HEK293 (cell line): ENCODE measurements around the gene CRACR2A.

Source experiments
- CTCF ChIA-PET: fragments of 350-600 bp; formaldehyde crosslinking; extraction: SDS; loops from one replicate; lab custom pipeline; 2021; ENCODE audit warnings: antibody characterized with exemption; lab: Yijun Ruan, JAX
- POLR2A ChIA-PET: fragments of 300-600 bp; formaldehyde crosslinking; extraction: SDS; loops from one replicate; lab custom pipeline; 2020; ENCODE audit warnings: antibody characterized with exemption, inconsistent platforms; lab: Yijun Ruan, JAX
- H3K27ac ChIP-seq: fragments of 200-500 bp; sonication (Bioruptor generic); 2 replicates; pipeline ENCODE4 v1.5.1; 2014; ENCODE audit warnings: low read depth, low read length, control low read depth, inconsistent platforms; ENCODE audit errors: extremely low read depth
- H3K36me3 ChIP-seq, 2 experiments: fragments of 200-500 bp in 1 of 2; sonication (Bioruptor generic) in 1 of 2; 1 replicate in 1 of 2; 2 replicates in 1 of 2; pipeline ENCODE4 v1.5.1; 2014 to 2017; ENCODE audit warnings: inconsistent platforms in 2 of 2, low read length in 2 of 2; ENCODE audit not compliant: control insufficient read depth in 2 of 2, insufficient read depth in 1 of 2
- H3K4me1 ChIP-seq: fragments of 200-500 bp; sonication (Bioruptor generic); 2 replicates; pipeline ENCODE4 v1.5.1; 2014; ENCODE audit warnings: mild to moderate bottlenecking, low read length, inconsistent platforms; ENCODE audit not compliant: control insufficient read depth, insufficient read depth
- H3K4me3 ChIP-seq: 2 replicates; pipeline ENCODE4 v1.5.1; 2011; ENCODE audit warnings: low read depth, mild to moderate bottlenecking, control low read depth, low read length, moderate library complexity
- H3K9me3 ChIP-seq: fragments of 200-500 bp; sonication (Bioruptor generic); 2 replicates; pipeline ENCODE4 v1.5.1; 2014; ENCODE audit warnings: low read depth, low read length, inconsistent platforms; ENCODE audit not compliant: control insufficient read depth, insufficient read depth
- BCL11A ChIP-seq: fragments of 450-650 bp; formaldehyde crosslinking; IDR thresholded peaks from 2 replicates; pipeline ENCODE4 v1.5.1; 2016; ENCODE audit warnings: low read depth, missing biosample characterization, missing genetic modification characterization
- CTCF ChIP-seq: fragments of 450-650 bp; formaldehyde crosslinking; IDR thresholded peaks from 2 replicates; pipeline ENCODE4 v1.5.1; 2016; ENCODE audit warnings: missing biosample characterization, missing genetic modification characterization
- KLF7 ChIP-seq: fragments of 450-650 bp; formaldehyde crosslinking; IDR thresholded peaks from 2 replicates; pipeline ENCODE4 v1.5.1; 2016; ENCODE audit warnings: missing biosample characterization, missing genetic modification characterization, borderline replicate concordance
- REPIN1 ChIP-seq: fragments of 450-650 bp; formaldehyde crosslinking; IDR thresholded peaks from 2 replicates; pipeline ENCODE4 v1.5.1; 2017; ENCODE audit warnings: missing biosample characterization, missing genetic modification characterization, low read depth
- SCRT2 ChIP-seq: fragments of 450-650 bp; formaldehyde crosslinking; IDR thresholded peaks from 2 replicates; pipeline ENCODE4 v1.5.1; 2016; ENCODE audit warnings: missing biosample characterization, missing genetic modification characterization
- SP2 ChIP-seq: fragments of 450-650 bp; formaldehyde crosslinking; IDR thresholded peaks from 2 replicates; pipeline ENCODE4 v1.5.1; 2016; ENCODE audit warnings: missing biosample characterization, missing genetic modification characterization
- ZBTB6 ChIP-seq: fragments of 450-650 bp; formaldehyde crosslinking; IDR thresholded peaks from 2 replicates; pipeline ENCODE4 v1.5.1; 2017; ENCODE audit warnings: missing biosample characterization, missing genetic modification characterization
- ZNF114 ChIP-seq: fragments of 450-650 bp; formaldehyde crosslinking; IDR thresholded peaks from 2 replicates; pipeline ENCODE4 v1.5.0; 2017; ENCODE audit warnings: missing biosample characterization, missing genetic modification characterization
- ZNF138 ChIP-seq: fragments of 450-650 bp; formaldehyde crosslinking; IDR thresholded peaks from 2 replicates; pipeline ENCODE4 v1.5.1; 2016; ENCODE audit warnings: missing biosample characterization, missing genetic modification characterization, borderline replicate concordance
- ZNF223 ChIP-seq: fragments of 450-650 bp; formaldehyde crosslinking; IDR thresholded peaks from 2 replicates; pipeline ENCODE4 v1.5.1; 2016; ENCODE audit warnings: missing biosample characterization, missing genetic modification characterization
- ZNF292 ChIP-seq: fragments of 450-650 bp; formaldehyde crosslinking; IDR thresholded peaks from 2 replicates; pipeline ENCODE4 v1.5.1; 2016; ENCODE audit warnings: low read depth, missing biosample characterization, missing genetic modification characterization, borderline replicate concordance
- ZNF302 ChIP-seq: fragments of 450-650 bp; formaldehyde crosslinking; IDR thresholded peaks from 2 replicates; pipeline ENCODE4 v1.5.1; 2016; ENCODE audit warnings: missing biosample characterization, missing genetic modification characterization, low read depth
- ZNF362 ChIP-seq: fragments of 450-650 bp; formaldehyde crosslinking; IDR thresholded peaks from 2 replicates; pipeline ENCODE4 v1.5.1; 2016; ENCODE audit warnings: missing biosample characterization, missing genetic modification characterization
- ZNF521 ChIP-seq: fragments of 450-650 bp; formaldehyde crosslinking; IDR thresholded peaks from 2 replicates; pipeline ENCODE4 v1.5.1; 2017; ENCODE audit warnings: missing biosample characterization, mild to moderate bottlenecking, missing genetic modification characterization
- ZNF777 ChIP-seq: fragments of 450-650 bp; formaldehyde crosslinking; IDR thresholded peaks from 2 replicates; pipeline ENCODE4 v1.5.1; 2017; ENCODE audit warnings: missing biosample characterization, missing genetic modification characterization, borderline replicate concordance
- ZNF792 ChIP-seq: fragments of 450-650 bp; formaldehyde crosslinking; IDR thresholded peaks from 2 replicates; pipeline ENCODE4 v1.5.1; 2016; ENCODE audit warnings: missing biosample characterization, missing genetic modification characterization
- TF ChIP-seq, protein P1 (sequence below): fragments of 450-650 bp; formaldehyde crosslinking; IDR thresholded peaks from 2 replicates; pipeline ENCODE4 v1.5.1; 2016; ENCODE audit warnings: missing biosample characterization, missing genetic modification characterization
- TF ChIP-seq, protein P2 (sequence below): fragments of 450-650 bp; formaldehyde crosslinking; IDR thresholded peaks from 2 replicates; pipeline ENCODE4 v1.5.1; 2016; ENCODE audit warnings: missing biosample characterization, missing genetic modification characterization, low read depth
- TF ChIP-seq, protein P3 (sequence below): fragments of 450-650 bp; formaldehyde crosslinking; IDR thresholded peaks from 2 replicates; pipeline ENCODE4 v1.5.0; 2017; ENCODE audit warnings: missing biosample characterization, missing genetic modification characterization, borderline replicate concordance
- TF ChIP-seq, protein P4 (sequence below): fragments of 450-650 bp; formaldehyde crosslinking; IDR thresholded peaks from 2 replicates; pipeline ENCODE4 v1.5.1; 2017; ENCODE audit warnings: missing biosample characterization, missing genetic modification characterization

Gene CRACR2A

GRCh38 chr12:3658327-3659163, 94.4 kb downstream of the CRACR2A start:
- no peak overlapping the region for H3K4me3 ChIP-seq
- H3K9me3 ChIP-seq: no peaks in the 10 kb centered on the region
- H3K36me3 ChIP-seq: no peaks in the 10 kb centered on the region
- TF ChIP-seq, protein P1, sequence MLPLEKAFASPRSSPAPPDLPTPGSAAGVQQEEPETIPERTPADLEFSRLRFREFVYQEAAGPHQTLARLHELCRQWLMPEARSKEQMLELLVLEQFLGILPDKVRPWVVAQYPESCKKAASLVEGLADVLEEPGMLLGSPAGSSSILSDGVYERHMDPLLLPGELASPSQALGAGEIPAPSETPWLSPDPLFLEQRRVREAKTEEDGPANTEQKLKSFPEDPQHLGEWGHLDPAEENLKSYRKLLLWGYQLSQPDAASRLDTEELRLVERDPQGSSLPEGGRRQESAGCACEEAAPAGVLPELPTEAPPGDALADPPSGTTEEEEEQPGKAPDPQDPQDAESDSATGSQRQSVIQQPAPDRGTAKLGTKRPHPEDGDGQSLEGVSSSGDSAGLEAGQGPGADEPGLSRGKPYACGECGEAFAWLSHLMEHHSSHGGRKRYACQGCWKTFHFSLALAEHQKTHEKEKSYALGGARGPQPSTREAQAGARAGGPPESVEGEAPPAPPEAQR (tag by site-specific recombination): no peak
- TF ChIP-seq, protein P2, sequence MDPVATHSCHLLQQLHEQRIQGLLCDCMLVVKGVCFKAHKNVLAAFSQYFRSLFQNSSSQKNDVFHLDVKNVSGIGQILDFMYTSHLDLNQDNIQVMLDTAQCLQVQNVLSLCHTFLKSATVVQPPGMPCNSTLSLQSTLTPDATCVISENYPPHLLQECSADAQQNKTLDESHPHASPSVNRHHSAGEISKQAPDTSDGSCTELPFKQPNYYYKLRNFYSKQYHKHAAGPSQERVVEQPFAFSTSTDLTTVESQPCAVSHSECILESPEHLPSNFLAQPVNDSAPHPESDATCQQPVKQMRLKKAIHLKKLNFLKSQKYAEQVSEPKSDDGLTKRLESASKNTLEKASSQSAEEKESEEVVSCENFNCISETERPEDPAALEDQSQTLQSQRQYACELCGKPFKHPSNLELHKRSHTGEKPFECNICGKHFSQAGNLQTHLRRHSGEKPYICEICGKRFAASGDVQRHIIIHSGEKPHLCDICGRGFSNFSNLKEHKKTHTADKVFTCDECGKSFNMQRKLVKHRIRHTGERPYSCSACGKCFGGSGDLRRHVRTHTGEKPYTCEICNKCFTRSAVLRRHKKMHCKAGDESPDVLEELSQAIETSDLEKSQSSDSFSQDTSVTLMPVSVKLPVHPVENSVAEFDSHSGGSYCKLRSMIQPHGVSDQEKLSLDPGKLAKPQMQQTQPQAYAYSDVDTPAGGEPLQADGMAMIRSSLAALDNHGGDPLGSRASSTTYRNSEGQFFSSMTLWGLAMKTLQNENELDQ (tag by site-specific recombination): no peak
- TF ChIP-seq BCL11A (tag by site-specific recombination) (no peak), SCRT2 (tag by site-specific recombination) (no peak), ZNF362 (no peak), ZNF521 (tag by site-specific recombination) (no peak), ZNF792 (tag by site-specific recombination) (no peak), ZNF292 (no peak), ZBTB6 (tag by site-specific recombination) (no peak), ZNF223 (no peak)
- TF ChIP-seq, protein P3, sequence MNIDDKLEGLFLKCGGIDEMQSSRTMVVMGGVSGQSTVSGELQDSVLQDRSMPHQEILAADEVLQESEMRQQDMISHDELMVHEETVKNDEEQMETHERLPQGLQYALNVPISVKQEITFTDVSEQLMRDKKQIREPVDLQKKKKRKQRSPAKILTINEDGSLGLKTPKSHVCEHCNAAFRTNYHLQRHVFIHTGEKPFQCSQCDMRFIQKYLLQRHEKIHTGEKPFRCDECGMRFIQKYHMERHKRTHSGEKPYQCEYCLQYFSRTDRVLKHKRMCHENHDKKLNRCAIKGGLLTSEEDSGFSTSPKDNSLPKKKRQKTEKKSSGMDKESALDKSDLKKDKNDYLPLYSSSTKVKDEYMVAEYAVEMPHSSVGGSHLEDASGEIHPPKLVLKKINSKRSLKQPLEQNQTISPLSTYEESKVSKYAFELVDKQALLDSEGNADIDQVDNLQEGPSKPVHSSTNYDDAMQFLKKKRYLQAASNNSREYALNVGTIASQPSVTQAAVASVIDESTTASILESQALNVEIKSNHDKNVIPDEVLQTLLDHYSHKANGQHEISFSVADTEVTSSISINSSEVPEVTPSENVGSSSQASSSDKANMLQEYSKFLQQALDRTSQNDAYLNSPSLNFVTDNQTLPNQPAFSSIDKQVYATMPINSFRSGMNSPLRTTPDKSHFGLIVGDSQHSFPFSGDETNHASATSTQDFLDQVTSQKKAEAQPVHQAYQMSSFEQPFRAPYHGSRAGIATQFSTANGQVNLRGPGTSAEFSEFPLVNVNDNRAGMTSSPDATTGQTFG: no peak
- POLR2A ChIA-PET: interaction anchor here (0.6 kb wide), 1 partner anchor 34 kb away, joined by 4 read pairs; no protein-coding TSS in a partner anchor
- H3K27ac ChIP-seq: no peak overlapping the region
- H3K4me1 ChIP-seq: no peaks in the 10 kb centered on the region
- CTCF ChIA-PET: interaction anchor here (0.6 to 1.2 kb wide), 13 partner anchors 8 to 398 kb away, joined by 3 to 7 read pairs (median 4); no protein-coding TSS in a partner anchor

DNA sequence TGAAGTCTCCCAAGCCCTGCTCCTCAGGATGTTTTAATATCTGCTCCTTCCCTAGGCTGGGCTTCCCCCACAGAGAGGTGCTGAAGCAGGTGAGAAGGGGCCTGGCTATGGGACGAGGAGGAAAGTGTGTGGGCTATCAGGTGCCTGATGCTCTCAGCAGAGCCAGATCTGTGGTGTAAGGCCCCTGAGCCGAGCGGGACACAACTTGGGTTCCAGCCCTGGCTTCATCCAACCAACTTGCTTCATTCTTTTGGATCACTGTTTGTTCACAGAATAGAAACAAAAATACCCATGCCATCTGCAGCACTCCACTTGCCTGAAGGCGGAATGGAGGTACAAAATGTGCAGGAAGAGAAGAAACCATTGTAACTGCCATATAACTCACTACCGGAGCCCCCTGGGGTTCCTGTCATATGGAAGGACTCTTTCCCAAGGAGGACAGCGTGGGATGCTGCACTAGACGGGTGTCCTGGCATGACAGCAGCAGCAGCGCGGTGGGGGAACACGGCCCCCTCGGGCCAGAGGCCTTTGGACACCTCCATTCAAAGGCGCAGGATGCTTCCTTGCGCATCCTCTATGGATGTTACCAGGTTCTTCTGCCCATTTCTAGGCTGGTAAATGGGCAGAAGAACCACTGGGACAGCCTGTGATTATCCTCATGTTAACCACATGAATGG, 95.8 kb downstream of the CRACR2A start:
- no peak overlapping the region for H3K4me3 ChIP-seq
- no peak for TF ChIP-seq ZNF777 (tag by site-specific recombination)
- no peak for TF ChIP-seq ZNF138 (tag by site-specific recombination)
- TF ChIP-seq REPIN1 (tag by site-specific recombination): no peak
- no peak for TF ChIP-seq SP2 (tag by site-specific recombination)
- TF ChIP-seq ZNF302 (tag by site-specific recombination): no peak
- no peak for TF ChIP-seq KLF7 (tag by site-specific recombination)
- TF ChIP-seq ZNF114 (tag by site-specific recombination): no peak
- TF ChIP-seq, protein P4, sequence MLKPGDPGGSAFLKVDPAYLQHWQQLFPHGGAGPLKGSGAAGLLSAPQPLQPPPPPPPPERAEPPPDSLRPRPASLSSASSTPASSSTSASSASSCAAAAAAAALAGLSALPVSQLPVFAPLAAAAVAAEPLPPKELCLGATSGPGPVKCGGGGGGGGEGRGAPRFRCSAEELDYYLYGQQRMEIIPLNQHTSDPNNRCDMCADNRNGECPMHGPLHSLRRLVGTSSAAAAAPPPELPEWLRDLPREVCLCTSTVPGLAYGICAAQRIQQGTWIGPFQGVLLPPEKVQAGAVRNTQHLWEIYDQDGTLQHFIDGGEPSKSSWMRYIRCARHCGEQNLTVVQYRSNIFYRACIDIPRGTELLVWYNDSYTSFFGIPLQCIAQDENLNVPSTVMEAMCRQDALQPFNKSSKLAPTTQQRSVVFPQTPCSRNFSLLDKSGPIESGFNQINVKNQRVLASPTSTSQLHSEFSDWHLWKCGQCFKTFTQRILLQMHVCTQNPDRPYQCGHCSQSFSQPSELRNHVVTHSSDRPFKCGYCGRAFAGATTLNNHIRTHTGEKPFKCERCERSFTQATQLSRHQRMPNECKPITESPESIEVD: no peak
- no peak for TF ChIP-seq ZNF792 (tag by site-specific recombination)
- no peak for TF ChIP-seq CTCF (tag by site-specific recombination)

More for the DNA sequence above, 95.8 kb downstream of the CRACR2A start:
- Histone ChIP-seq H3K27ac (no peak overlapping the region), H3K4me1 (no peaks in the 10 kb centered on the region), H3K9me3 (no peaks in the 10 kb centered on the region), H3K36me3 (no peaks in the 10 kb centered on the region)
- ChIA-PET POLR2A (no interaction called here), CTCF (interaction anchor here (0.6 to 1.2 kb wide), 3 partner anchors 9 to 327 kb away, joined by 5 to 7 read pairs (median 5); no protein-coding TSS in a partner anchor)
